HG03565 (cell line): ENCODE measurements around the gene SLC45A2.
A peak's percentile ranks its signal among the peaks of the same experiment; 100 is the strongest.
"Not testable (repeated sequence)": the region's sequence is repeated elsewhere in the genome, so short reads cannot be mapped to it uniquely, and the experiment has no call there.

Experiments
- ATAC-seq: cut with Tn5 transposase; IDR thresholded peaks from one replicate; pipeline ENCODE4 v1.9.1; 2021; ENCODE audit warnings: mild to moderate bottlenecking, moderate library complexity; ENCODE audit not compliant: unreplicated experiment

SLC45A2 gene

GRCh38 chr5:33969572-33970452 is 14.7 kb downstream of the SLC45A2 start:
- ATAC-seq, result peak; percentile 67

GRCh38 chr5:33968211-33969005 is 16.1 kb downstream of the SLC45A2 start:
- no peak for ATAC-seq

GRCh38 chr5:33966805-33967204 is 17.7 kb downstream of the SLC45A2 start:
- ATAC-seq, result no peak

GRCh38 chr5:33964132-33964700 is 20.3 kb downstream of the SLC45A2 start:
- no peak for ATAC-seq

- ATAC-seq, result no peak
These were observed 26.3 kb downstream of the SLC45A2 start for GRCh38 chr5:33958176-33958575.

GRCh38 chr5:33957577-33958150 is 26.8 kb downstream of the SLC45A2 start:
- no peak for ATAC-seq

- ATAC-seq, result not testable (repeated sequence)
These were observed 32.3 kb downstream of the SLC45A2 start for GRCh38 chr5:33952175-33952574.

GRCh38 chr5:33944543-33945132 is 39.9 kb downstream of the SLC45A2 start:
- ATAC-seq, result no peak

GRCh38 chr5:33941090-33941489 is 43.4 kb downstream of the SLC45A2 start:
- no peak for ATAC-seq

GRCh38 chr5:33939556-33940262 is 44.8 kb downstream of the SLC45A2 start:
- no peak for ATAC-seq

GRCh38 chr5:33938881-33939280 is 45.6 kb downstream of the SLC45A2 start:
- no peak for ATAC-seq

- no peak for ATAC-seq
These were observed 46.0 kb downstream of the SLC45A2 start for GRCh38 chr5:33938507-33938796.

GRCh38 chr5:33937707-33938506 is 46.6 kb downstream of the SLC45A2 start:
- no peak for ATAC-seq

- no peak for ATAC-seq
These were observed 47.3 kb downstream of the SLC45A2 start for GRCh38 chr5:33937017-33937706.

- no peak for ATAC-seq
These were observed 48.0 kb downstream of the SLC45A2 start, which contains the start of gene RXFP3 for GRCh38 chr5:33936381-33937016. Gene RXFP3 (plus strand): TSS chr5:33936386. CDS start chr5:33936741, 355 bp downstream.

GRCh38 chr5:33936004-33936380 is 48.5 kb downstream of the SLC45A2 start:
- ATAC-seq, result no peak

- ATAC-seq, result peak; percentile 8
These were observed 50.3 kb downstream of the SLC45A2 start for GRCh38 chr5:33934176-33934575.

- peak; percentile 79 for ATAC-seq
These were observed 50.7 kb downstream of the SLC45A2 start for GRCh38 chr5:33933723-33934169.
